Measurements from ENCODE around the gene SMARCA4.

The SMARCA4 gene

DNA sequence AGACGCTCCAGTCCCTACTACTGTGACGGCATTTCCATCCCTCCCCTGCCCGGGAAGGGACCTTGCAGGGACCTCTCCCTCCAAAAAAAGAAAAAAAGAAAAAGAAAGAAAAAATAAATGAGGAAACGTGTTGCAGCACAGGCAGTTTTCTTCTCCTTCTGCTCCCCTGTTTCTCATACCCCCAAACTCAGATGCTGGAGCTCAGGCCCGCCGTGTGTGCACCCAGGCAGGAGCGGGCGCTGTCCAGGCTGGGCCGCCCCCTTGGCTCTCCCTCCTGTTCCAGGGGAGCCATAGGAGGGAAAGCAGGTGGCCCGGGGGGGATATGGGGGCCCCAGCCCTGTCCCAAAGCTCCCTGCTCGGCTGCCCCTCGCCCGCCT is 38.2 kb upstream of the SMARCA4 start:
- Histone ChIP-seq H3K4me3 (ENCODE audit: low read length, poor library complexity, severe bottlenecking) (no peak overlapping the region), H3K4me1 (ENCODE audit: insufficient read depth, low read length, poor library complexity, severe bottlenecking) (peaks cover 6% of the 10 kb centered on the region), H3K4me2 (ENCODE audit: low read depth, low read length, poor library complexity, severe bottlenecking) (no peak overlapping the region), H3F3A (ENCODE audit: low read depth) (no peaks in the 10 kb centered on the region), H3K79me2 (ENCODE audit: insufficient read depth, low read length) (peaks cover 8% of the 10 kb centered on the region), H3K36me3 (ENCODE audit: insufficient read depth, low read length) (peaks cover 34% of the 10 kb centered on the region; the same call in 1 of the 2 replicates), H3K9ac (ENCODE audit: low read depth, low read length, poor library complexity, severe bottlenecking) (no peak overlapping the region), H3K27me3 (ENCODE audit: insufficient read depth, low read length, poor library complexity, severe bottlenecking) (no peaks in the 10 kb centered on the region), H3K9me3 (ENCODE audit: insufficient read depth, low read depth, low read length) (no peaks in the 10 kb centered on the region), H2AFZ (ENCODE audit: low read length) (no peak overlapping the region), H3K9me2 (replicated peaks; ENCODE audit: low read depth, low read length) (no peaks in the 10 kb centered on the region), H4K20me1 (ENCODE audit: insufficient read depth, low read length, poor library complexity, severe bottlenecking) (no peaks in the 10 kb centered on the region)
- TF ChIP-seq, protein P1, sequence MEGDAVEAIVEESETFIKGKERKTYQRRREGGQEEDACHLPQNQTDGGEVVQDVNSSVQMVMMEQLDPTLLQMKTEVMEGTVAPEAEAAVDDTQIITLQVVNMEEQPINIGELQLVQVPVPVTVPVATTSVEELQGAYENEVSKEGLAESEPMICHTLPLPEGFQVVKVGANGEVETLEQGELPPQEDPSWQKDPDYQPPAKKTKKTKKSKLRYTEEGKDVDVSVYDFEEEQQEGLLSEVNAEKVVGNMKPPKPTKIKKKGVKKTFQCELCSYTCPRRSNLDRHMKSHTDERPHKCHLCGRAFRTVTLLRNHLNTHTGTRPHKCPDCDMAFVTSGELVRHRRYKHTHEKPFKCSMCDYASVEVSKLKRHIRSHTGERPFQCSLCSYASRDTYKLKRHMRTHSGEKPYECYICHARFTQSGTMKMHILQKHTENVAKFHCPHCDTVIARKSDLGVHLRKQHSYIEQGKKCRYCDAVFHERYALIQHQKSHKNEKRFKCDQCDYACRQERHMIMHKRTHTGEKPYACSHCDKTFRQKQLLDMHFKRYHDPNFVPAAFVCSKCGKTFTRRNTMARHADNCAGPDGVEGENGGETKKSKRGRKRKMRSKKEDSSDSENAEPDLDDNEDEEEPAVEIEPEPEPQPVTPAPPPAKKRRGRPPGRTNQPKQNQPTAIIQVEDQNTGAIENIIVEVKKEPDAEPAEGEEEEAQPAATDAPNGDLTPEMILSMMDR (conservative IDR thresholded peaks at IDR 0.05; ENCODE audit: low read length), result no peak
- TF ChIP-seq EZH2phosphoT487 (IDR thresholded peaks at IDR 0.05; ENCODE audit: borderline replicate concordance), result no peak

DNA sequence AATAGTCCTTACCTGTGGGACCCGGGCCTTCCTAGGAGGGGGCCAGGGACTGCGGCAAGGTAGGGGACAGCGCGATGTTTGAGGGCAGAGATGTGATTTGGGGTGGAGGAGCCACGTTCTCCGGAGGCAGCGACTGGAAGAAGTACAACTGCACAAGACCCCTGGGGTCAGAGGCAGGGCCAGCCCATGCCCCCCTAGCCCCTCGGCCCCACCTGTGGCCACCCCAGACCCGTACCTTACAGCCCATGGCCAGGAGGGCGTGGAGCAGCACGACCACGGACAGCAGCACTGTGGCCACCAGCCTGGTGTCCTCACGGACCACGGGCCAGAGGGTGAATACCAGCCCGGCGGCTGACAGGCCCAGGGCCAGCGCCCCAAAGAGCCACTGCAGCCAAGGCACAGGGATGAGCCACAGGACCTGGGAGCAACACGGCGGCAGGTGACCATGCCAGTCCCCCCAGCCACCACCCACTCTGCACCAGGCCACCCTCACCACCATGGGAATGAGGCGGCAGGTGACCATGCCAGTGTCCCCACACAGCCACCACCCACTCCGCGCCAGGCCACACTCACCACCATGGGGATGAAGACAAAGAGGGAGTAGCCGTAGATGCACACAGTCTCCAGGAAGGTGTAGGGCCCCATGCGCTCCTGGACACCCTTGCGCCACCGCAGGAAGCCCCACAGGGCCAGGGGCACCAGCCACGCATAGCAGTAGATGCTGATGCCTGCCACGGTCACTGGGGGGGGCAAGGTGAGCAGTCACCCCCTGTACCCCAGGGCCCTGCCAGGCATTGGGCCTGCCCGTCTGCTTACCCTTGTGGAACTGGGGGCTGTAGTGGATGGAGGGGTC is 37.3 kb upstream of the SMARCA4 start:
- Histone ChIP-seq H3K9me2 (replicated peaks; ENCODE audit: low read depth, low read length) (no peaks in the 10 kb centered on the region), H3K27me3 (ENCODE audit: insufficient read depth, low read length, poor library complexity, severe bottlenecking) (no peaks in the 10 kb centered on the region), H3K9ac (ENCODE audit: low read depth, low read length, poor library complexity, severe bottlenecking) (no peak overlapping the region), H2AFZ (ENCODE audit: low read length) (no peak overlapping the region), H3K4me1 (ENCODE audit: insufficient read depth, low read length, poor library complexity, severe bottlenecking) (peaks cover 11% of the 10 kb centered on the region), H3K36me3 (ENCODE audit: insufficient read depth, low read length) (peaks cover 29% of the 10 kb centered on the region; the same call in 1 of the 2 replicates), H3F3A (ENCODE audit: low read depth) (no peaks in the 10 kb centered on the region), H4K20me1 (ENCODE audit: insufficient read depth, low read length, poor library complexity, severe bottlenecking) (no peaks in the 10 kb centered on the region), H3K4me2 (ENCODE audit: low read depth, low read length, poor library complexity, severe bottlenecking) (no peak overlapping the region), H3K4me3 (ENCODE audit: low read length, poor library complexity, severe bottlenecking) (no peak overlapping the region), H3K9me3 (ENCODE audit: insufficient read depth, low read depth, low read length) (no peaks in the 10 kb centered on the region), H3K79me2 (ENCODE audit: insufficient read depth, low read length) (peaks cover 15% of the 10 kb centered on the region)
- TF ChIP-seq, protein P1 (conservative IDR thresholded peaks at IDR 0.05; ENCODE audit: low read length), result no peak
- TF ChIP-seq EZH2phosphoT487 (IDR thresholded peaks at IDR 0.05; ENCODE audit: borderline replicate concordance), result no peak

DNA sequence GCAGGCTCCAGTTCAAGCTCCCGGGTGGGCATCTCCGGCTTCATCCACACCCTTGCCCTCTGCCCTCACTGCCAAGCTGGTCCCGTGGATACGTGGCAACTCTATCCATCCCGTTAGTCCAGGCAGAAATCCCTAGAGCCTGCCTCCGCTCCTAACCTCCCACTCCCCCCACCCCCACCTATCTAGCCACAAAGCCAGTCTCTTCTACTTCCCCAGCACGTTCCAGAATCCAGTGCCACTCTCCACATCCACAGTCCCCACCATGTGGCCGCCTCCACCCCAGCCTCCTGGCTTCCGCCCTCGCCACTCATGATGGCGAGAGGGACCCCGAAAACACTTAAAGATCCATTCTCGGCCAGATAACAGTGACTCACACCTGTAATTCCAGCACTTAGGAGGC is 36.2 kb upstream of the SMARCA4 start:
- Histone ChIP-seq H3F3A (ENCODE audit: low read depth) (no peaks in the 10 kb centered on the region), H3K9me3 (ENCODE audit: insufficient read depth, low read depth, low read length) (no peaks in the 10 kb centered on the region), H3K4me2 (ENCODE audit: low read depth, low read length, poor library complexity, severe bottlenecking) (no peak overlapping the region), H4K20me1 (ENCODE audit: insufficient read depth, low read length, poor library complexity, severe bottlenecking) (peaks cover 8% of the 10 kb centered on the region), H3K4me1 (ENCODE audit: insufficient read depth, low read length, poor library complexity, severe bottlenecking) (peaks cover 13% of the 10 kb centered on the region), H3K36me3 (ENCODE audit: insufficient read depth, low read length) (peaks cover 18% of the 10 kb centered on the region; the same call in 1 of the 2 replicates), H3K79me2 (ENCODE audit: insufficient read depth, low read length) (peaks cover 23% of the 10 kb centered on the region), H2AFZ (ENCODE audit: low read length) (no peak overlapping the region), H3K4me3 (ENCODE audit: low read length, poor library complexity, severe bottlenecking) (no peak overlapping the region), H3K27me3 (ENCODE audit: insufficient read depth, low read length, poor library complexity, severe bottlenecking) (no peaks in the 10 kb centered on the region), H3K9me2 (replicated peaks; ENCODE audit: low read depth, low read length) (no peaks in the 10 kb centered on the region), H3K9ac (ENCODE audit: low read depth, low read length, poor library complexity, severe bottlenecking) (no peak overlapping the region)
- TF ChIP-seq, protein P1 (conservative IDR thresholded peaks at IDR 0.05; ENCODE audit: low read length), result no peak
- no peak for TF ChIP-seq EZH2phosphoT487 (IDR thresholded peaks at IDR 0.05; ENCODE audit: borderline replicate concordance)

Data from Loucy (cell line).